Ascending aorta (tissue), 2 donors: Measurements from ENCODE around the gene ZNF536. TPM values are rescaled to one million over a fixed set of nuclear protein-coding genes. Genes with fewer than 3 reads are reported as not detected.

Experiments used
- DNase-seq, 2 donors: peaks; one replicate each; pipeline ENCODE4 v3.0.0-alpha.2; 2019; ENCODE audit warnings: low spot score in 2 of 2
- H3K27ac ChIP-seq, 2 donors: fragments of 200-600 bp; sonication (generic); one replicate each; pipeline ENCODE4 v1.5.1; 2016 to 2017; ENCODE audit warnings: mild to moderate bottlenecking in 1 of 2
- H3K27me3 ChIP-seq: fragments of 200-600 bp; sonication (generic); one replicate; pipeline ENCODE4 v1.5.1; 2017
- H3K36me3 ChIP-seq, 2 donors: fragments of 200-600 bp; sonication (generic); one replicate each; pipeline ENCODE4 v1.5.1; 2016
- H3K4me1 ChIP-seq, 2 donors: fragments of 200-600 bp; sonication (generic); one replicate each; pipeline ENCODE4 v1.5.1; 2016 to 2017; ENCODE audit warnings: mild to moderate bottlenecking in 1 of 2
- H3K4me3 ChIP-seq, 2 donors: fragments of 200-600 bp; sonication (generic); one replicate each; pipeline ENCODE4 v1.5.1; 2016 to 2017; ENCODE audit warnings: mild to moderate bottlenecking in 1 of 2
- H3K9me3 ChIP-seq, 2 donors: fragments of 200-600 bp; sonication (generic); one replicate each; pipeline ENCODE4 v1.5.1; 2016
- CTCF ChIP-seq, 3 experiments: fragments of 200-600 bp in 2 of 3; fragments of 450-650 bp in 1 of 3; sonication (generic) in 2 of 3; IDR thresholded peaks; one replicate each; pipeline ENCODE4 v1.5.1; 2016 to 2019; ENCODE audit warnings: antibody characterized with exemption in 3 of 3, mild to moderate bottlenecking in 1 of 3, moderate library complexity in 1 of 3
- intact Hi-C: fragments of 100-400 bp; cut with DNase I; formaldehyde crosslinking; loops from one replicate; pipeline ENCODE4 v1.15.1; 2023
- total RNA-seq: library from RNA; depleted of rRNA; stranded (reverse); fragments of >200 nt; gene quantifications from one replicate; pipeline ENCODE4 v1.1.0, GENCODE V29; 2016

Gene ZNF536
- total RNA-seq, 1 donor from 2014 or later: not detected

- no peaks in the 10 kb centered on the region for H3K9me3 ChIP-seq
- H3K4me3 ChIP-seq: no peak overlapping the region
- no peak overlapping the region for H3K27ac ChIP-seq
- no peaks in the 10 kb centered on the region for H3K27me3 ChIP-seq
- intact Hi-C loops: no loop called here
- H3K4me1 ChIP-seq: no peaks in the 10 kb centered on the region
- no peak for TF ChIP-seq CTCF (IDR thresholded peaks at IDR 0.05)
- no peak for DNase-seq
- no peaks in the 10 kb centered on the region for H3K36me3 ChIP-seq
Measured at GRCh38 chr19:30367006-30367405, 5.2 kb upstream of the ZNF536 start.

DNA sequence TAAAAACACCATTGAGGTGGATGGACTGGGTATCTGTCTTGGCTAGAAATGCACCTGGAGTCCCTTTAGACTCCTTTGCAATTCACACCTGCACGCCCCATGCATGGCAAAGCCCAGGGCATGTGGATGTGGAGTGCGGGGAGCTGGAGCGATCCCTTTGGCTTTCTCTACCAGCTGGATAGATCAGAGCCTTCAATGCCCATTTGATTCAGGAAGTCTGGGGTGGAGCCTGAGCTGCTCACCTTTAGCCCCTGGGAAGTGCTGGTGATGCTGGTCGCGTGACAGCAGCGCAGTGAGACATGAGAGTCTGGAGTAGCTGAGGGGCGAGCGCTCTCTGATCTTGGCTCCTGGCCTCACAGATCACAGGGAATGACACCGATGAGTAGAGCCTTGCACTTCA lies 4.8 kb upstream of the ZNF536 start:
- Histone ChIP-seq H3K36me3 (no peaks in the 10 kb centered on the region), H3K27me3 (no peaks in the 10 kb centered on the region), H3K4me3 (no peak overlapping the region), H3K27ac (no peak overlapping the region), H3K9me3 (no peaks in the 10 kb centered on the region), H3K4me1 (no peaks in the 10 kb centered on the region)
- TF ChIP-seq CTCF (IDR thresholded peaks at IDR 0.05): no peak
- DNase-seq: no peak
- intact Hi-C loops: no loop called here

DNA sequence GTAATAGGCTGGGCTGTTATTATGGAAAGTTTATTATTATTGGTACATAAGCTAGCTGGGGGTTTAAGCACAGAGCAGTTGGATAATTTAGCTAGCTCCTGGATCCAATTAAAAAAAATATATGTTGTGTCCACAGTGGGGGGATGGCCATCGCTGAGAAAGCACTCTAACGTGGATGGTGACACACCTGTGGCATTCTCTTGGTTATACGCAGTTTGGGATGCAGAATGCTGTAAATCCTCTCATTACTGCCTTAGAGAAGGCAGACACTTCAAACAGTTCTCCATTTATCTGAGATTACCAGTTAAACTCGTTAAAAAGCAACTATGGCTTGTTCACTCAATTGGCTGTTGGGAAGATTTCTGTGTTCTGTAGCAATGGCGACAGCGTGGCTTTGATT lies 2.4 kb upstream of the ZNF536 start:
- no peak for TF ChIP-seq CTCF (IDR thresholded peaks at IDR 0.05)
- no peak overlapping the region for H3K27ac ChIP-seq
- H3K4me1 ChIP-seq: no peaks in the 10 kb centered on the region
- H3K4me3 ChIP-seq: no peak overlapping the region
- no peaks in the 10 kb centered on the region for H3K9me3 ChIP-seq
- intact Hi-C loops: no loop called here
- H3K36me3 ChIP-seq: no peaks in the 10 kb centered on the region
- no peaks in the 10 kb centered on the region for H3K27me3 ChIP-seq
- DNase-seq: no peak

DNA sequence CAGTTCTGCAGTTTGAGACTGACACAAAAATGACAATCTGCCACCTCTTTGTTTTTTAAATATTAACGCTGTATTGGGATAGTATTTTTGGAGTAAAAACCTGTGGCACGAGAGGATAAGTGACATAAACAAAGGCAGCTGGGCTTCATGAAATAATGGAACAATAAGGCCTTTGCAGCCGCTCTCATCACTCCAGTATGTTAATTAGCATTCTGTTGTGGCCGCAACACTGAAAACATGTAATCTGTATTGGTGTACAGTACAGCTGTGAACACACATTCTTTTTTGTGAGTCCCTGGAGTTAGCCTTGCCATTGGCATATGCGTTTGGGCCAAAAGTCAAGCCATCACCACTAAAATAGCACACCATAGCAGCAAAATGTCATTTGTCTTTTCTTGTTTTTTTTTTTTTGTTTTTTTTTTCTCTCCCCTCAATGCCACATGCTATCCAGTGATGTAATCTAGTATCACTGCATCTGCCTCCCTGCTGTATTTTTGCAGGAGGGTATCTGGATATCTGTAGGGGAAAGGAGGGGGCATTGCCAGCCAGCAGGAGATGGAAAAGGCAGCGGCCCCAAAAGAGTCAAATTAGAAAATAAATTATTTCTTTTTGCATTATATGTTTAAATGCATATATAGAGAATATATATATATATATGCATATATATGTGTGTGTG lies 885 bp upstream of the ZNF536 start:
- TF ChIP-seq CTCF (IDR thresholded peaks at IDR 0.05): no peak
- no peak overlapping the region for H3K4me3 ChIP-seq
- intact Hi-C loops: no loop called here
- no peak for DNase-seq
- no peaks in the 10 kb centered on the region for H3K36me3 ChIP-seq
- peaks cover 6% of the 10 kb centered on the region for H3K27me3 ChIP-seq
- H3K9me3 ChIP-seq: no peaks in the 10 kb centered on the region
- H3K27ac ChIP-seq: no peak overlapping the region
- H3K4me1 ChIP-seq: no peaks in the 10 kb centered on the region

DNA sequence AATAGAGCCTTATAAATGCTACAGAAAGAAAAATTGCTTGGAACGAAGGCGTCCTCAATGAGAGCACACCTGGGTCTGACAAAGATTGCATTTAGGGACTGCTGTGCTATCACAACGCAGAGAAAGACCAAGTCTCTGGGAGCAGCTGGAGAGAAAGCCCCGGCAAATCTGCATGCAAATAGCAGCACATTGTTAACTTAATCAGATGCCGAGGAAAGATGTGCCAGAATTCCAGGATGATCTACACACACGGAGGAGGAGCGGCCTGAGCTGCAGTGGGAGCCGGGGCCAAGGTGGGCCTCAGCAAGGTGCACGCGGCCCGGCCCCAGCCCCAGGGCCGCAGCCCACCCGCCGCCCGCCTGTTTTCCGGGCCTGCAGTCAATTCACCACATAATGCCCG lies 1.4 kb downstream of the ZNF536 start:
- Histone ChIP-seq H3K27ac (no peak overlapping the region), H3K4me3 (no peak overlapping the region), H3K4me1 (no peaks in the 10 kb centered on the region), H3K27me3 (peaks cover 8% of the 10 kb centered on the region), H3K36me3 (no peaks in the 10 kb centered on the region), H3K9me3 (no peaks in the 10 kb centered on the region)
- no peak for DNase-seq
- TF ChIP-seq CTCF (IDR thresholded peaks at IDR 0.05): no peak
- intact Hi-C loops: no loop called here

DNA sequence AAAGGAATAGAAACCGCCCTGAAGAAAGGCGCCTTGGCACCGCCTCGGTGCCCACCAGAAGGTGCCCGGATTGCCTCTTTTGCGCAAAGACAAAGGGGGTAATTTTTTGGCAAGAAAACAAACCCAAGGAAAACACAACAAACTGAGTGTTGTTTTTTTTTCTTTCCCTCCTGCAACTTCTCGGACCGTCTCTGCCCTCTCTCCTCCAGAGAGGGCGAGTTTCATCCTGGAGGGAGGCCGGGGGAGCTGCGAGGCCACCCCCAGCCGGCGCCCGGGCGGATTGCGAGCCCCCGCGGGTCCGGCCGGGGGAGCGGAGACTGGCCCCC lies 2.3 kb downstream of the ZNF536 start:
- Histone ChIP-seq H3K4me1 (no peaks in the 10 kb centered on the region), H3K4me3 (no peak overlapping the region), H3K36me3 (no peaks in the 10 kb centered on the region), H3K27me3 (peaks cover 8% of the 10 kb centered on the region), H3K9me3 (no peaks in the 10 kb centered on the region), H3K27ac (no peak overlapping the region)
- no peak for TF ChIP-seq CTCF (IDR thresholded peaks at IDR 0.05)
- intact Hi-C loops: no loop called here
- no peak for DNase-seq
